Right ventricle myocardium superior (tissue), 1 donor: ENCODE results near the gene ADK. TPM values are rescaled to one million over a fixed set of nuclear protein-coding genes. Genes with fewer than 3 reads are reported as not detected.
"Not testable (repeated sequence)": the region's sequence is repeated elsewhere in the genome, so short reads cannot be mapped to it uniquely, and the experiment has no call there.

ENCODE experiments used
- ATAC-seq: fragments of 200-7000 bp; cut with Tn5 transposase; one replicate; pipeline ENCODE4 v1.9.1; 2020; ENCODE audit warnings: mild to moderate bottlenecking; ENCODE audit not compliant: poor library complexity
- DNase-seq: peaks from one replicate; pipeline ENCODE4 v3.0.0-alpha.2; 2020
- intact Hi-C: fragments of 100-400 bp; cut with DNase I; formaldehyde crosslinking; loops from one replicate; pipeline ENCODE4 v1.11.2; 2022
- total RNA-seq: library from RNA; stranded (reverse); fragmentation: NEBNext Ultra II Directional; extraction: Animal tissue kit (Norgen Biotek cat#: 25700); gene quantifications from one replicate; pipeline ENCODE4 v1.2.1, GENCODE V29; 2021
- donor health status: DM: no; HTN: yes; CAD: no; lungs with severe emphysema.

Gene ADK
- total RNA-seq, 1 donor from 2014 or later = 40.6 TPM

DNA sequence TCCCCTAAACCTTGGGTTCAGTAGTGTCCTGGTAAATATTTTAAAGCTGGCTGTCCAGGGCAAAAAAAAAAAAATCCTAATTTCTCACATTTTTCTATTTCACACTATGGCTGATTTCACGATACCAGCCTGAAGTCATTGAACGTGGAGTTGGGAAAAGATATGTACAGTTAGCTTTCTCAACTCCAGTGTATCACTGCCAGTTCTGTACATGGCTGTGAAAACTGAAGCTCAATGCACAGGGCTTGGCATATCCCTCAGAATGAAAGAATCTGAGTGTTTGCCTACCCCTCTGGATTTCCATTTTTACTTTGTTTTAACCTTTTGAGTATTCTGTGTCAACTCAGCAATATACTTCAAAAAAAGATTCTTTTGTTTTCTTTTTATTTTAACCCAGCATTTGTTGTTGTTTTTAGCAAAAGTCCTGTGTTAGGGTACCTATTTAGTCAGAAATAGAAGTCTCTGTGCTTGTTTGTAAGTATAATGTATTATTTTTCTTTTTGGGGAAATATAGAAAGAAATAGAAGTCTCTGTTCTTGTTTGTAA is 274.5 kb downstream of the ADK start:
- ATAC-seq (no peak), DNase-seq (no peak)
- intact Hi-C loops = no loop called here

DNA sequence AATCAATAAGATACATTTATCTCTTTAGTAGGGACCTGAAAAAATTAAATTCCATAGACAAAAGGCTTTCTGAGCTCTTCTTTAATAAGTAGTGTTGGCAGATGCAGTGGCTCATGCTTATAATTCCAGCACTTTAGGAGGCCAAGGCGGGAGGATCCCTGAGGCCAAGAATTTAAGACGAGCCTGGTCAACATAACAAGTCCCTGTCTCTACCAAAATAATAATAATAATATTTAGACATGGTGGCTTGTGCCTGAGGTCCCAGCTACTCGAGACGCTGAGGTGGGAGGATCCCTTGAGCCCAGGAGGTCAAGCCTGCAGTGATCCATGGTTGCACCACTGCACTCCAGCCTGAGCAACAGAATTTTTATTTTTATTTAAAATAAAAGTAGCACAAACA is 280.8 kb downstream of the ADK start:
- no peak for ATAC-seq
- no peak for DNase-seq
- intact Hi-C loops = no loop called here

DNA sequence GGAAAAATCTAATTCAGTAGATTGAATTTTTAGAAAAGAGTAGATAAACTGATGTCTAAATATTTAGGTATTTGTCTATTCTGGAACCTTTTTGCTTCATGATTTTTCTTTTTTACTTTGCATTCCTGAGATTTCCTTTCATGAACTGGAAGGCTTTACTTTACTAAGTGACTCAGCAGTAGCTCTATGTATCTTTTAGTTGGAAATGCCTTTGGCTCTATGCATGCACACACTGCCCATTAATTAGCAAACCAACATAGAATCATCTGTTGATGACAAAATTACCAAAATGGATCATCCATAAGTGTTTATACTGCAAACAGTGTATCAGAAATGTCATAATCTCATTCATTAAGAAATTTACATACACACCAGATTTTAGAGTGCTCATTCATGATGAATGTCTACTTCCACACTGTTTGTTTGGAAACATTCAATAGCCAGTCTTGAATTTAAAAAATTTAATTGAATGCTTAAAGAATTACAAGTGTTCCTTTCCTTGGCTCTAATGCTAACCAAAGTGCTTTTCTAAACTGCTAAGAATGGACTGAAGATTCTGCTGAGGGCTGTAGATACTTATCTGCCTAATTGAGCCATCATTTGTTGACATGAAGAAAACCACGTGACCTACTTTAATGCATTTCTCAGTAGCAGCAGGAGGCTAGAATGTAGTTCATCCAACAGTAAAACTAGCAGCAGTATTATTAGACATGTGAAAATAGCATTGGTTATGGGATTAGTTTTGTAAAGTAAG is 282.0 kb downstream of the ADK start:
- intact Hi-C loops = no loop called here
- ATAC-seq = no peak
- no peak for DNase-seq

DNA sequence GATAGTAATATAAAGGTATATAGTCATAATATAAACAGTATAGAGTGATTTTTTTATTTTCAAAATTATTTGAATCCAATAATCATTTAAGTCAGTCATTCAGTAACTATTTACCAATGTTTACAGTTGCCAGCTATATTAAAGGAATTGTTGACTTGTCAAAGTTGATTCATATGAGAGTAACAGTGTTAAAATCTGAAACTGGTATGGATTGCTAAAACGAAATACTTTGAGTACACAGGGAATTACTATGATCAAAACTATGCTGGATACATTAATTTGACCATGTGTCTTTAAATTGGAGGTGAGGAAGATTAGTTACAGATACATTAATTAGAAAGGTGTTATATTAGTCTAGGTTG is 282.6 kb downstream of the ADK start:
- no peak for DNase-seq
- ATAC-seq = no peak
- intact Hi-C loops = no loop called here

DNA sequence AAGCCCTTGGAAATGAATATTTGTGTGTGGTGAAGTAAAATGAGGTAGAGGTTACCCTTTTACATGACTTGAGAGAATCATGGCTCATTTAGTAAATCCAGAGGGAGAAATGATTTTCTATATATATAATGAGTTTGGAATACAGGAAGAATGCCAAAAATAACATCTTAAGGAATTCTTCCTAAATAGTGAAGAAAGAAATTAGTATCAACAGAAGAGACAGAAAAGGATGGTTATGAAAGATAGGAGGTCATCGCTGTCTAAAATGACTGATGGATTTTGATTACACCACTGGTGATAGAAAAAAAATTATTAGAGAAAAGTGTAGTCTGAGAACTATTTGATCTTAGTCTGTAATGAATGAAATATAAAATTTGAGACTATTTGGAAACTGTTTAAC is 283.0 kb downstream of the ADK start:
- intact Hi-C loops = no loop called here
- ATAC-seq (no peak), DNase-seq (no peak)

DNA sequence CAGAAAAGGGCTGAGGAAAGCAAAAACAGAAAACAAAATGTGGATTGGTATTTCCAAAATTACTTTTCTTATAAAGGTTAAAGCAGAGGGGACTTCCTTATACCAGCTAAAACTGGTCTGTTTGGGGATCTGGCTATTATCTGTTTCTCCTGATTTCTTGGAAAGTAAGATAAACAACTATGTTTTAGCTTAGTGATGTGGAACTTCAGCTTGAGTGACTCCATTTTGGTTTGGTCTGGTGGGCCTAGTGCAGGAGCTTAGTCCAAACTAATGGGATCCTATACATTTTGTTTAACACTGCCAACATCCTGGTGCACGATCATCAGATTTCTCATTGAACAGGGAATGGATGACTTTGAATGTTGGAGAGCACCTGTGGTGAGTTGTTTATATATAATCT is 283.5 kb downstream of the ADK start:
- DNase-seq = no peak
- no peak for ATAC-seq
- intact Hi-C loops = no loop called here

DNA sequence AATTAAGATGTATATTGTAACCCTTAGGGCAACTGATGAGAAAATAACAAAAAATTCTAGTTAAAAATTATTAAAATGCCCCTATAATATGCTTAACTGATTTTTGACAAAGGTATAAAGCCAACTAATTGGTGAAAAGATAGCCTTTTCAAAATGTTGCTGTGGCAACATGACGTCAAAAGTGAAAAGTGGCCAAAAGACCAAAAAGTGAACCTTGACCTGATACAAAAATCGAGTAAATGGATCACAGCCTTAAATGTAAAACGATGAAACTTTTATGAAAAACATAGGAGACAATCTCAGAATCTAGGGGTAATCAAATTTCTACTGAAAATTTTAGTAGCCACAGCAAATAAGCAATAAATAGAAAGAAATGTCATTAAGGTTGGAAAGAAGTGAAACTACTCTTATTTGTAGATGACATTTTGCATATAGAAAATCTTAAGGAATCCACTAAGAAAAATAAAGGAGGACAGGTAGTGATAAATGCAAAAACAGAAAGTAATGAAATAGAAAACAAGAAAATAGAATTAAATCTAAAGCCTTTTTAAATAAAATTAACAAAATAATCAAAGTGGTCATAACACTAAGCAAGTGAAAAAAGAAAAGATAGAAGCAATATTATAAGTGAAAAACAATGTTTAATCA is 285.6 kb downstream of the ADK start:
- DNase-seq (no peak), ATAC-seq (no peak)
- intact Hi-C loops = no loop called here

DNA sequence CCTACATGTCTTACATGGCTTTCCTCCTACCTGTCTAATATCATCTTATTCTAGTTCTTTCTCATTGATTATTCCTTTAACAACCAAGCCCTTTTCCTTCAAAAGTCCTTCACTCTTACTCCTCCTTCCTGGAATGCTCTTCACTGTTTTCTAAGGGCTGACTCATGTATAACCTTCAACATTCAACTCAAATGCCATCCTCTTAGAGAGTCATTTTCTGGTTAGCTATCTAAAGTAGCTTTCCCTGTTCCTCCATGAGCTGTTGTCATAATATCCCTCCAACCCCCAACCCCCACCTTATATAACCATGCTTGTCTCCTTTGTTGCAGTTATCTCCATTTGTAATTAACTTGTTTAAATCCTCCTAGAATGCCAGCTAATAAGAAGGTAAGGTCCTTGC is 286.8 kb downstream of the ADK start:
- ATAC-seq = no peak
- no peak for DNase-seq
- intact Hi-C loops = no loop called here

DNA sequence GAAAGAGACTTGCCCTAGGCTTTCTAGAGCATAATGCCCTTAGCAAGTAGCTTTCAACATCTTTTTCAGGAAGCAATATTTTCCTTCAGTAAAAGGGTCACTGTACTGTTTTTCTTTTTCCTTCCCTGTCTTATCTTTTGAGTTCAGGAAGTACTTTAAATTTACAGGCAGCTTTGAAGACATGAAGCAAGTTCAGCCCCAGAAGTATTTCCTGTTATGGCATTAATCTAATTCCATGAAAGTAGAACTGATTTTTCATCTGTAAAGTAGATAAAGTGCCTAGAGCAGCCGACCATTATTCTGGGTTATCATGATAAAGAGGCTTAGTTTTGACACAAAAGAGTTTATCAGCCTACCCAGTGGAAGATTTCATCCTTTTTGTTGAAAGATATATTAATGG is 288.2 kb downstream of the ADK start:
- DNase-seq (no peak), ATAC-seq (no peak)
- intact Hi-C loops = no loop called here

DNA sequence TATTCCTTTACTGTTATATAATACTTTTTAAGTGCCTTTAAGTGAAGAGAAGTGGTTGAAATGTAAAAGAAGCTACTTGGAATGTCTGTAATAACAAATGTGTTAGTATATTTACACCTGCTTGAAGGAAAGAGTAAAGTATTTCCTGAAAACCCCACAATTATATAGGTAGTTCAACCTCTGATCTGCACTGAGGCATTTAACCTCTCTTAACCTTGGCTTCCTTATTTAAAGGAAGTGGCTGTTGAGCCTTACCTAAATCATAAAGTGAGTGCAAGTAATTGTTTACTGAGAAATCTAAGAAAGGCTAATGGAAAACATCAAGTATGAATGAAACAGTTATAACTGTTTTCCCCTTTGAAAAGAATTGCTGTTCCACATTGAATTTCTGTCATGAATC is 294.5 kb downstream of the ADK start:
- intact Hi-C loops = no loop called here
- ATAC-seq (no peak), DNase-seq (no peak)

DNA sequence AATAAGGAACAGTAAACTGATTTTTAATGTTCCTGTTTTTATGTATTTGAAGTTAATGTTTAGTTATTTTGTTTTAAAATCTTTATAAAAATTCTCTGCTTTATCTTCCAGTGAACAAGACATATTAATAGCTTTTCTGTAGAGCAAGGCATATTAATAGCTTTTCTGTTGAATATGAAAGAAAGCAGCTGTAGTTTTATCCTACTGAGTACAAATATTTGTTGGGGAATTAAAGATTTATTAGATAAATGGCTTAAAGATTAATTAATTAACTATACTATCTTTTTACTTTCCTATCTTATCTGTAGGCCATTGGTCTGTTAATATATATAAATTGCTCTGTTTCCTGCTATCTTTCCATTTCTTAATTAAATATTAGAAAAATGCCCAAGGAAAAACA is 299.6 kb downstream of the ADK start:
- intact Hi-C loops = no loop called here
- DNase-seq = no peak

DNA sequence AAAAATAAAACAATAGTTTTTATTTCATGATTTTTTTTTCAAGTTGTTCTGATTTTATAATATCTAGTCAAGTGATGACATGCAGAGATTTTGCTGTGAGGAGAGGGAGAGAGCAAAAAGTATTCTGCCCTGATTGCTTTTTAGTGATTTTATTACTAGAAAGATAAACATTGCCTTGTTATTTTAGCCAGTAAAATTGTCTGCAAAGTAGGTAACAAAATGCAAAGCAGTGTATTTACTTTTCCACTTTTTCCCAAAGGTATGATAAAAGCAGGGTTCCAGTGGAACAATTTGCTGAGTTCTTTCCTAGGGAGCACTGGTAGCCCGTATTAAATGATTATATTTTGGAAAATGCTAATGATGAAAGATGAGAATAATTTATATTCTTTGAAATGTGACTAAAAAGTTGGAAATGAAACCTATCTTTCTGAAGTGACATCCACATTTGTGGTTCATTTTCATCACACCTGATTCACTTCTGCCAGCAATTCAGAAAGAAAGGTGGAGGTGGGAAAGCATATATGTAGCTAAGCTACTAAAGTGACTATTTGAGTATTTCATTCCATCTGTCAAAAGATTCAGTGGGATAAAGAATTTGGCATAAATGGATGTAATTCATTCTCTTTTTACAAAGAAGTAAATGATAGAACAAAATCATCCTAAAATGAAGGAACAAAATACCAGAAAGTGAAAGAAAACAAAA is 300.3 kb downstream of the ADK start:
- DNase-seq (no peak), ATAC-seq (no peak)
- intact Hi-C loops = no loop called here

More for the DNA sequence above, 299.6 kb downstream of the ADK start:
- no peak for ATAC-seq

DNA sequence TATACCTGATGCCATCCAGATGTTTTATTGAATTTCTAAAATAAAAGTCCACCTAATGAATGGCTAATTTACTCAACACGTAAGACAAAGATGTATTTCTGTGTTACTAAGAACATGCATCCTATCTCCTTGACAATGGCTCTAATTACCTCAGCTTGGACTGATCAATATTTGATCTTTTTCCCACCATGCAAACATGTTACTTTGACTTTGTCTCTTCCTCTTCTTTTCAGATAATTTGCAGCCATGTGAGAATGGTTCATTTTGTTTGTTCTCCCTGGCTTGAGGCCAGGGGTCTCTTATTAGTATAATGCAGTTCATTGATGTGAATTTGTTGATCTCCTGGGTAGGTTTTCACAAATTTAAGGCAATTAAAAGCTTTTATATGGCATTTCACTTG is 302.1 kb downstream of the ADK start:
- ATAC-seq (no peak), DNase-seq (no peak)
- intact Hi-C loops = no loop called here

DNA sequence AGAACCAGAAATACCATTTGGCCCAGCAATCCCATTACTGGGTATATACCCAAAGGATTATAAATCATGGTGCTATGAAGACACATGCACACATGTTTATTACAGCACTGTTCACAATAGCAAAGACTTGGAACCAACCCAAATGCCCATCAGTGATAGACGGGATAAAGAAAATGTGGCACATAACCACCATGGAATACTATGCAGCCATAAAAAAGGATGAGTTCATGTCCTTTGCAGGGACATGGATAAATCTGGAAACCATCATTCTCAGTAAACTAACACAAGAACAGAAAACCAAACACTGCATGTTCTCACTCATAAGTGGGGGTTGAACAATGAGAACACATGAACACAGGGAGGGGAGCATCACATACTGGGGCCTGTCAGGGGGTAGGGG is 306.5 kb downstream of the ADK start:
- intact Hi-C loops, ATAC-seq, DNase-seq: not testable (repeated sequence)

DNA sequence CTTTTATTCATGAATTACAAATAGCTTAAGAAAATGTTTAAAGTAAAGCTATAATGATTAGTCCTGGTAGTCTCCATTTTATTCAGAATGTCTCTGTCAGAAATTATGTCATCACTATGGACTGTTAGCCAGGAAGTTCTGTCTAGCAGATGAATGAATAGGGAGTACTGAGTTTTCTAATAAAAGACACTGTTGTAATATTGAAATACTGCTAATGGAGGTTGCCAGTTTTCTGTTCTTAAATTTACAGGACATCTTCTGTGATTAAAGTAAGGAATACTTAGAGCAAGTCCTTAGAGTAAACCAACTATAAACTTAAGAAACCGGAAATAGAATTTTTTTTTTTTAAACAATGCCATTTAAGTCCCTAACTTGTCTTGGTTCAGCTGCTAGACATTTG is 309.8 kb downstream of the ADK start:
- intact Hi-C loops = no loop called here
- ATAC-seq (no peak), DNase-seq (no peak)

DNA sequence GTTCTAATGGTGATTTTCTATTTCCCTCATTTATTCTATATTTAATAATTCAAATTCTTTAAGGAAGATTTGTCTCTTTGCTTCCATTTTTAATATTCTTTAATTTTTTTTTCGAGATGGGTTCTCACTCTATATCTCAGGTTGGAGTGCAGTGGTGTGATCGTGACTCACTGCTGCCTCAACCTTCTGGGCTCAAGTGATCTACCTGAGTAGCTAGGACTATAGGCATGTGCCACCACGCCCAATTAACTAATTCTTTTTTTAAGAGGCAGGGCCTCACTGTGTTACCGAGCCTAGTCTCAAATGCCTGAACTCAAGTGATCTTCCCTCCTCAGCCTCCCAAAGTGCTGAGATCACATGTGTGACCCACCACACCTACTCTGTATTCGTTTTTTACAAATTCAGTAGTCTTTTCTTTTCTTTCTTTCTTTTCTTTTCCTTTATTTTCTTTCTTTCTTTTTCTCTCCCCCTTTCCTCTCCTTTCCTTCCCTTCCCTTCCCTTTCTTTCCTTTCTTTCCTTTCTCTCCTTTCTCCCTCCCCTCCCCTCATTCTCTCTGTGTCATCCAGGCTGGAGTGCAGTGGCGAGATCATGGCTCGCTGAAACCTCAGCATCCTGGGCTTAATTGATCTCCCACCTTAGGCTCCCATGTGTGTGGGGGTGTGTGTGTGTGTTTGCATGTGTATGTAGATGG is 323.1 kb downstream of the ADK start:
- no peak for DNase-seq

DNA sequence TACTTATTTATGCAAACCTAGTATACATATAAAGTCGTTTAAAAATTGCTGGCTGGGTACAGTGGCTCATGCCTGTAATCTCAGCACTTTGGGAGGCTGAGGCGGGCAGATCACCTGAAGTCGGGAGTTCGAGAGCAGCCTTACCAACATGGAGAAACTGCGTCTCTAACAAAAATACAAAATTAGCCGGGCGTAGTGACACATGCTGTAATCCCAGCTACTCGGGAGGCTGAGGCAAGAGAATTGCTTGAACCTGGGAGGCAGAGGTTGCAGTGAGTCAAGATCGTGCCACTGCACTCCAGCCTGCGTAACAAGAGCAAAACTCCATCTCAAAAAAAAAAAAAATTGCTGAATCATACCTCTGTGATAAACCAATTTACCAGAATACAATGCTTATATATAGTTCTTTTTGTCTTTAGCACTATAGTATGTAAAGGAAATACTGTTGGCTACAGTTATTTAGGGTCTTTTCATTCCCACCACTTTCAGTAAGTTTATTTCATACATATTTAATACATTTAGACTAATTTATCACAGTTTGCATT is 325.2 kb downstream of the ADK start:
- ATAC-seq, DNase-seq, intact Hi-C loops: not testable (repeated sequence)

More for the DNA sequence above, 323.1 kb downstream of the ADK start:
- ATAC-seq = no peak
- intact Hi-C loops = no loop called here

DNA sequence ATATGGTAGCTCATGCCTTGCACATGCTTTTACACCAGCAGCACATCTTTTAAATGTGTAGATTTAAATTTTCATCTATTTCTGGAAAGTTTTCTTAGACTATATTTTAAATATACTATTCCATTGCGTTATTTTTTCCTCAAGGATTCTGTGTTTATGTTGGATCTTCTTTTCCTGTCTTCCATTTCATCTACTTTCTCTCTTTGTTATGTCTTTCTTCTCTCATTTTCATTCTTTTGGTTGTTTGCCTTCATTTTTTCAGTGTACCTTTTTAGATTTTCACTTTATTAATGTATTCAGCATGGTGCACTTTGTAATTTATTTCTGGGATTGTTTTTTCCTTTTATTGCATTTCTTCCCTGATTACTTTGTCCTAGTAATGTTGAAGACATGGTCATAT is 329.8 kb downstream of the ADK start:
- no peak for ATAC-seq
- no peak for DNase-seq
- intact Hi-C loops = no loop called here

DNA sequence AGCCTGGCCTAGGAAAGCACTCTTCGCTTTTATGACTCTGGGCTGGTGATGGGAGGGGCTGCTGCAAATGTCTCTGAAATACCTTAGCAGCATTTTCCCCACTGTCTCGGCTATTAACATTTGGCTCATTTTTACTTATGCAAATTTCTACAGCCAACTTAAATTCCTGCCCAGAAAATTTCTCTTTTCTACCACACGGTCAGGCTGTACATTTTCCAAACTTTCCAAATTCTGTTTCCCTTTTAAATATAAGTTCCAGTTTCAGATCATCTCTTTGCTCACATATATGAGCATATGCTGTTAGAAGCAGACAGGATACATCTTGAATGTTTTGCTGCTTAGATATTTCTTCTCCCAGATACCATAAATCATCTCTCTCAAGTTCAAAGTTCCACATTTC is 332.3 kb downstream of the ADK start:
- DNase-seq (no peak), ATAC-seq (no peak)
- intact Hi-C loops = no loop called here
